Mucosa of rectum (tissue), 2 donors: ENCODE results near the gene LRRC25.
"Not testable (repeated sequence)": the region's sequence is repeated elsewhere in the genome, so short reads cannot be mapped to it uniquely, and the experiment has no call there.

Experiments used
- H3K27ac ChIP-seq, 2 donors: one replicate each; pipeline ENCODE4 v1.7.0; 2013; ENCODE audit warnings: inconsistent platforms in 2 of 2, low read depth in 2 of 2, low read length in 2 of 2
- H3K27me3 ChIP-seq, 2 donors: one replicate each; pipeline ENCODE4 v1.7.0; 2013; ENCODE audit warnings: low read length in 2 of 2; ENCODE audit not compliant: control insufficient read depth in 2 of 2, insufficient read depth in 2 of 2
- H3K36me3 ChIP-seq, 2 donors: one replicate each; pipeline ENCODE4 v1.7.0; 2013; ENCODE audit warnings: low read length in 2 of 2; ENCODE audit not compliant: control insufficient read depth in 2 of 2, insufficient read depth in 2 of 2
- H3K4me1 ChIP-seq, 2 donors: one replicate each; pipeline ENCODE4 v1.7.0; 2013; ENCODE audit warnings: low read length in 2 of 2, mild to moderate bottlenecking in 1 of 2; ENCODE audit not compliant: control insufficient read depth in 2 of 2, insufficient read depth in 2 of 2
- H3K4me3 ChIP-seq, 2 donors: one replicate each; pipeline ENCODE4 v1.7.0; 2013; ENCODE audit warnings: low read length in 2 of 2
- H3K9ac ChIP-seq, 2 donors: one replicate each; pipeline ENCODE4 v1.7.0; 2013; ENCODE audit warnings: low read length in 2 of 2, low read depth in 1 of 2, mild to moderate bottlenecking in 1 of 2
- H3K9me3 ChIP-seq, 2 donors: one replicate each; pipeline ENCODE4 v1.7.0; 2013; ENCODE audit warnings: low read length in 2 of 2; ENCODE audit not compliant: control insufficient read depth in 2 of 2
- donor health status: healthy.
- donor health status: Normal muscosa, but diverticular disease.

Gene LRRC25

GRCh38 chr19:18417250-18418028, 20.0 kb upstream of the LRRC25 start:
- peak overlapping the region; percentile 79 to 89 for H3K27ac ChIP-seq
- no peaks in the 10 kb centered on the region for H3K36me3 ChIP-seq
- peak overlapping the region; percentile 41 to 56 for H3K4me3 ChIP-seq
- H3K27me3 ChIP-seq, result peaks cover 8 to 9% of the 10 kb centered on the region in 2 donors
- H3K9ac ChIP-seq, result peak overlapping the region; percentile 38 to 56
- H3K9me3 ChIP-seq, result no peaks in the 10 kb centered on the region
- H3K4me1 ChIP-seq, result peaks cover 36 to 46% of the 10 kb centered on the region in 2 donors

- Histone ChIP-seq H3K36me3 (no peaks in the 10 kb centered on the region), H3K27ac (peak overlapping the region; percentile 79 to 89), H3K9me3 (no peaks in the 10 kb centered on the region), H3K4me3 (peak overlapping the region; percentile 41 to 56), H3K9ac (peak overlapping the region; percentile 38 to 56), H3K4me1 (peaks cover 35 to 46% of the 10 kb centered on the region in 2 donors), H3K27me3 (peaks cover 8 to 9% of the 10 kb centered on the region in 2 donors)
Observed at GRCh38 chr19:18416778-18417249, 19.4 kb upstream of the LRRC25 start.

GRCh38 chr19:18415178-18415867, 17.9 kb upstream of the LRRC25 start:
- peak overlapping the region; percentile 17 to 43 for H3K9ac ChIP-seq
- no peaks in the 10 kb centered on the region for H3K9me3 ChIP-seq
- H3K27ac ChIP-seq, result peak overlapping the region; percentile 79 to 89
- peak overlapping the region in 1 of 2 donors; percentile 4 for H3K4me3 ChIP-seq
- peaks cover 30 to 43% of the 10 kb centered on the region in 2 donors for H3K4me1 ChIP-seq
- H3K27me3 ChIP-seq, result peaks cover 8 to 9% of the 10 kb centered on the region in 2 donors
- H3K36me3 ChIP-seq, result no peaks in the 10 kb centered on the region

GRCh38 chr19:18414504-18415177, 17.2 kb upstream of the LRRC25 start:
- Histone ChIP-seq H3K9me3 (no peaks in the 10 kb centered on the region), H3K36me3 (no peaks in the 10 kb centered on the region), H3K27me3 (peaks cover 8 to 9% of the 10 kb centered on the region in 2 donors), H3K4me3 (no peak overlapping the region), H3K9ac (peak overlapping the region; percentile 14 to 43), H3K27ac (peak overlapping the region; percentile 79 to 89), H3K4me1 (peaks cover 30 to 43% of the 10 kb centered on the region in 2 donors)

GRCh38 chr19:18412610-18413239, 15.3 kb upstream of the LRRC25 start:
- Histone ChIP-seq H3K9me3 (no peaks in the 10 kb centered on the region), H3K36me3 (no peaks in the 10 kb centered on the region), H3K4me1 (peaks cover 17 to 35% of the 10 kb centered on the region in 2 donors), H3K4me3 (no peak overlapping the region), H3K9ac (no peak overlapping the region), H3K27ac (no peak overlapping the region), H3K27me3 (peaks cover 3% of the 10 kb centered on the region in 2 donors)

- Histone ChIP-seq H3K36me3 (no peaks in the 10 kb centered on the region), H3K27me3 (no peaks in the 10 kb centered on the region), H3K9me3 (no peaks in the 10 kb centered on the region), H3K4me1 (peaks cover 9% of the 10 kb centered on the region in 2 donors), H3K4me3 (no peak overlapping the region), H3K9ac (peak overlapping the region; percentile 5), H3K27ac (peak overlapping the region in 1 of 2 donors; percentile 4)
Observed at GRCh38 chr19:18408053-18408476, 10.6 kb upstream of the LRRC25 start.

GRCh38 chr19:18406749-18407148, 9.3 kb upstream of the LRRC25 start:
- Histone ChIP-seq H3K9ac (no peak overlapping the region), H3K9me3 (no peaks in the 10 kb centered on the region), H3K4me3 (no peak overlapping the region), H3K27ac (no peak overlapping the region), H3K4me1 (peaks cover 9 to 18% of the 10 kb centered on the region in 2 donors), H3K27me3 (no peaks in the 10 kb centered on the region), H3K36me3 (no peaks in the 10 kb centered on the region)

GRCh38 chr19:18405754-18406153, 8.3 kb upstream of the LRRC25 start:
- not testable (repeated sequence) for H3K4me3 ChIP-seq, H3K9me3 ChIP-seq, H3K27me3 ChIP-seq, H3K36me3 ChIP-seq, H3K9ac ChIP-seq, H3K27ac ChIP-seq
- H3K4me1 ChIP-seq, result peaks cover 9 to 18% of the 10 kb centered on the region in 2 donors

- peak overlapping the region; percentile 77 to 88 for H3K27ac ChIP-seq
- H3K9me3 ChIP-seq, result not testable (repeated sequence)
Observed at GRCh38 chr19:18402455-18403248, 5.2 kb upstream of the LRRC25 start.

More at GRCh38 chr19:18402455-18403248, 5.2 kb upstream of the LRRC25 start:
- H3K9ac ChIP-seq, result peak overlapping the region; percentile 24 to 58
- peak overlapping the region in 1 of 2 donors; percentile 13 for H3K4me3 ChIP-seq
- not testable (repeated sequence) for H3K27me3 ChIP-seq, H3K36me3 ChIP-seq
- peaks cover 9 to 13% of the 10 kb centered on the region in 2 donors for H3K4me1 ChIP-seq
